Activated naive CD4-positive, alpha-beta T cell treated with anti-CD3 and anti-CD28 coated beads, Interleukin-2, amount 10 ng/mL, durations not matched to agents 7 days and 5 days (primary cell): ENCODE measurements around the gene FRMPD1.
A peak's percentile ranks its signal among the peaks of the same experiment; 100 is the strongest.
"Not testable (repeated sequence)": the region's sequence is repeated elsewhere in the genome, so short reads cannot be mapped to it uniquely, and the experiment has no call there.

Source experiments
- CTCF ChIA-PET: fragments of 350-600 bp; sonication (Branson Sonifier 250); formaldehyde crosslinking; loops from one replicate; lab custom pipeline; 2021; ENCODE audit warnings: antibody characterized with exemption; lab: Charles Lee
- DNase-seq: peaks from one replicate; pipeline ENCODE4 v3.0.0-alpha.2; 2020
- H3K27ac Mint-ChIP-seq: one replicate; pipeline ENCODE4 v1.8.0; 2021; ENCODE audit warnings: mild to moderate bottlenecking, moderate library complexity, mixed read lengths
- H3K27me3 Mint-ChIP-seq: one replicate; pipeline ENCODE4 v1.8.0; 2021; ENCODE audit warnings: mild to moderate bottlenecking, mixed read lengths
- H3K36me3 Mint-ChIP-seq: one replicate; pipeline ENCODE4 v1.8.0; 2021; ENCODE audit warnings: mixed read lengths
- H3K4me1 Mint-ChIP-seq: one replicate; pipeline ENCODE4 v1.8.0; 2021; ENCODE audit warnings: mixed read lengths
- H3K4me3 Mint-ChIP-seq: one replicate; pipeline ENCODE4 v1.8.0; 2021; ENCODE audit warnings: mild to moderate bottlenecking, moderate library complexity, mixed read lengths
- H3K9me3 Mint-ChIP-seq: one replicate; pipeline ENCODE4 v1.8.0; 2021; ENCODE audit warnings: mixed read lengths

Gene FRMPD1

GRCh38 chr9:37747271-37747753, 96.6 kb downstream of the FRMPD1 start:
- Mint-ChIP-seq H3K27ac (no peak overlapping the region), H3K4me1 (no peaks in the 10 kb centered on the region), H3K36me3 (no peaks in the 10 kb centered on the region), H3K27me3 (peaks cover 6% of the 10 kb centered on the region), H3K4me3 (no peak overlapping the region), H3K9me3 (no peaks in the 10 kb centered on the region)
- CTCF ChIA-PET: interaction anchor here (1.0 to 1.9 kb wide), 3 partner anchors 10 to 166 kb away, joined by 3 to 8 read pairs (median 3); no protein-coding TSS in a partner anchor
- peak; percentile 74 for DNase-seq

- H3K27ac Mint-ChIP-seq: no peak overlapping the region
- H3K9me3 Mint-ChIP-seq: peaks cover 2% of the 10 kb centered on the region
Measured at GRCh38 chr9:37749129-37749528, 98.4 kb downstream of the FRMPD1 start.

GRCh38 chr9:37751186-37751585, 100.4 kb downstream of the FRMPD1 start:
- Mint-ChIP-seq H3K36me3 (peaks cover 3% of the 10 kb centered on the region), H3K4me1 (peaks cover 30% of the 10 kb centered on the region), H3K4me3 (peak overlapping the region; percentile 0), H3K27me3 (no peaks in the 10 kb centered on the region), H3K9me3 (peaks cover 2% of the 10 kb centered on the region), H3K27ac (no peak overlapping the region)
- DNase-seq: no peak
- CTCF ChIA-PET: no interaction called here

More at GRCh38 chr9:37749129-37749528, 98.4 kb downstream of the FRMPD1 start:
- peaks cover 6% of the 10 kb centered on the region for H3K27me3 Mint-ChIP-seq
- peaks cover 3% of the 10 kb centered on the region for H3K36me3 Mint-ChIP-seq
- H3K4me3 Mint-ChIP-seq: no peak overlapping the region
- CTCF ChIA-PET: interaction anchor here (0.9 to 1.9 kb wide), 3 partner anchors 36 to 164 kb away, joined by 3 to 8 read pairs (median 5); partner anchors contain the start of gene EXOSC3
- H3K4me1 Mint-ChIP-seq: peaks cover 14% of the 10 kb centered on the region
- DNase-seq: no peak

GRCh38 chr9:37751704-37752103, 101.0 kb downstream of the FRMPD1 start:
- H3K4me1 Mint-ChIP-seq: peaks cover 30% of the 10 kb centered on the region
- H3K4me3 Mint-ChIP-seq, H3K27ac Mint-ChIP-seq, H3K27me3 Mint-ChIP-seq, H3K36me3 Mint-ChIP-seq, H3K9me3 Mint-ChIP-seq, DNase-seq: not testable (repeated sequence)
- CTCF ChIA-PET: interaction anchor here (1.1 kb wide), 1 partner anchor 33 kb away, joined by 3 read pairs; the partner anchor contains the start of gene EXOSC3

- peaks cover 30% of the 10 kb centered on the region for H3K4me1 Mint-ChIP-seq
- H3K9me3 Mint-ChIP-seq, H3K36me3 Mint-ChIP-seq, H3K27ac Mint-ChIP-seq, DNase-seq, H3K27me3 Mint-ChIP-seq, H3K4me3 Mint-ChIP-seq: not testable (repeated sequence)
- CTCF ChIA-PET: interaction anchor here (0.7 to 1.1 kb wide), 2 partner anchors 33 to 199 kb away, joined by 3 read pairs; partner anchors contain the start of gene EXOSC3
Measured at GRCh38 chr9:37752112-37752511, 101.4 kb downstream of the FRMPD1 start.

- peaks cover 7% of the 10 kb centered on the region for H3K36me3 Mint-ChIP-seq
- peaks cover 30% of the 10 kb centered on the region for H3K4me1 Mint-ChIP-seq
- H3K27me3 Mint-ChIP-seq: no peaks in the 10 kb centered on the region
- H3K27ac Mint-ChIP-seq: peak overlapping the region; percentile 88
- peaks cover 2% of the 10 kb centered on the region for H3K9me3 Mint-ChIP-seq
- H3K4me3 Mint-ChIP-seq: peak overlapping the region; percentile 95
- CTCF ChIA-PET: interaction anchor here (0.7 to 1.1 kb wide), 2 partner anchors 32 to 199 kb away, joined by 3 read pairs; partner anchors contain the start of gene EXOSC3
- peak; percentile 33 for DNase-seq
Measured at GRCh38 chr9:37752642-37753488, 102.1 kb downstream of the FRMPD1 start.

GRCh38 chr9:37753489-37754190, 102.9 kb downstream of the FRMPD1 start, which contains the start of gene TRMT10B:
Gene TRMT10B (plus strand): TSS chr9:37753805. CDS start chr9:37761932, 8,127 bp downstream.
- H3K4me3 Mint-ChIP-seq: peak within 1 kb of the TSS; percentile 95
- no peaks in the 10 kb centered on the region for H3K27me3 Mint-ChIP-seq
- CTCF ChIA-PET: no interaction called here
- H3K4me1 Mint-ChIP-seq: peaks cover 30% of the 10 kb centered on the region
- peaks cover 7% of the 10 kb centered on the region for H3K36me3 Mint-ChIP-seq
- peaks cover 2% of the 10 kb centered on the region for H3K9me3 Mint-ChIP-seq
- peak within 1 kb of the TSS; percentile 88 for H3K27ac Mint-ChIP-seq
- DNase-seq: peak; percentile 82

- no peaks in the 10 kb centered on the region for H3K27me3 Mint-ChIP-seq
- CTCF ChIA-PET: no interaction called here
Measured at GRCh38 chr9:37758747-37759146, 108.0 kb downstream of the FRMPD1 start.

GRCh38 chr9:37760416-37761161, 109.8 kb downstream of the FRMPD1 start:
- H3K27me3 Mint-ChIP-seq: no peaks in the 10 kb centered on the region
- no peak overlapping the region for H3K27ac Mint-ChIP-seq
- DNase-seq: no peak
- H3K4me3 Mint-ChIP-seq: no peak overlapping the region
- H3K36me3 Mint-ChIP-seq: peaks cover 20% of the 10 kb centered on the region
- no peaks in the 10 kb centered on the region for H3K9me3 Mint-ChIP-seq
- H3K4me1 Mint-ChIP-seq: peaks cover 4% of the 10 kb centered on the region
- CTCF ChIA-PET: no interaction called here

More at GRCh38 chr9:37758747-37759146, 108.0 kb downstream of the FRMPD1 start:
- Mint-ChIP-seq H3K4me3 (no peak overlapping the region), H3K4me1 (peaks cover 19% of the 10 kb centered on the region), H3K36me3 (peaks cover 12% of the 10 kb centered on the region), H3K27ac (no peak overlapping the region), H3K9me3 (no peaks in the 10 kb centered on the region)
- no peak for DNase-seq

- Mint-ChIP-seq H3K4me1 (no peaks in the 10 kb centered on the region), H3K36me3 (peaks cover 26% of the 10 kb centered on the region), H3K4me3 (no peak overlapping the region), H3K27me3 (no peaks in the 10 kb centered on the region), H3K9me3 (no peaks in the 10 kb centered on the region), H3K27ac (no peak overlapping the region)
- DNase-seq: no peak
- CTCF ChIA-PET: no interaction called here
Measured at GRCh38 chr9:37761511-37761910, 110.8 kb downstream of the FRMPD1 start.

GRCh38 chr9:37765263-37765662, 114.5 kb downstream of the FRMPD1 start:
- H3K4me1 Mint-ChIP-seq, H3K27ac Mint-ChIP-seq, H3K4me3 Mint-ChIP-seq, CTCF ChIA-PET, DNase-seq, H3K9me3 Mint-ChIP-seq, H3K27me3 Mint-ChIP-seq: not testable (repeated sequence)
- H3K36me3 Mint-ChIP-seq: peaks cover 46% of the 10 kb centered on the region

GRCh38 chr9:37769306-37769705, 118.6 kb downstream of the FRMPD1 start:
- DNase-seq: no peak
- H3K4me1 Mint-ChIP-seq: no peaks in the 10 kb centered on the region
- no peak overlapping the region for H3K27ac Mint-ChIP-seq
- no peaks in the 10 kb centered on the region for H3K27me3 Mint-ChIP-seq
- CTCF ChIA-PET: no interaction called here
- peaks cover 55% of the 10 kb centered on the region for H3K36me3 Mint-ChIP-seq
- H3K9me3 Mint-ChIP-seq: no peaks in the 10 kb centered on the region
- H3K4me3 Mint-ChIP-seq: no peak overlapping the region

GRCh38 chr9:37769995-37770394, 119.2 kb downstream of the FRMPD1 start:
- H3K27me3 Mint-ChIP-seq: no peaks in the 10 kb centered on the region
- H3K27ac Mint-ChIP-seq: peak overlapping the region; percentile 17

More at GRCh38 chr9:37769995-37770394, 119.2 kb downstream of the FRMPD1 start:
- CTCF ChIA-PET: no interaction called here
- no peak overlapping the region for H3K4me3 Mint-ChIP-seq
- DNase-seq: no peak
- peaks cover 58% of the 10 kb centered on the region for H3K36me3 Mint-ChIP-seq
- no peaks in the 10 kb centered on the region for H3K4me1 Mint-ChIP-seq
- no peaks in the 10 kb centered on the region for H3K9me3 Mint-ChIP-seq
